GM18873 (cell line): ENCODE data around the gene DSCAM.

Experiments
- ATAC-seq: cut with Tn5 transposase; IDR thresholded peaks from one replicate; pipeline ENCODE4 v1.9.1; 2021; ENCODE audit warnings: mild to moderate bottlenecking, moderate library complexity, moderate number of reproducible peaks; ENCODE audit not compliant: unreplicated experiment, low FRiP score

Gene DSCAM

GRCh38 chr21:40620386-40621145, 226.4 kb downstream of the DSCAM start:
- ATAC-seq: no peak

GRCh38 chr21:40618191-40618973, 228.6 kb downstream of the DSCAM start:
- ATAC-seq: no peak

- ATAC-seq: no peak
Measured at GRCh38 chr21:40616377-40616704, 230.6 kb downstream of the DSCAM start.

- no peak for ATAC-seq
Measured at GRCh38 chr21:40615505-40616376, 231.2 kb downstream of the DSCAM start.

- ATAC-seq: no peak
Measured at GRCh38 chr21:40613546-40614030, 233.4 kb downstream of the DSCAM start.

GRCh38 chr21:40610345-40610744, 236.6 kb downstream of the DSCAM start:
- no peak for ATAC-seq

GRCh38 chr21:40606341-40606740, 240.6 kb downstream of the DSCAM start:
- ATAC-seq: no peak

- no peak for ATAC-seq
Measured at GRCh38 chr21:40605094-40605493, 241.9 kb downstream of the DSCAM start.

- no peak for ATAC-seq
Measured at GRCh38 chr21:40603774-40604173, 243.2 kb downstream of the DSCAM start.

- no peak for ATAC-seq
Measured at GRCh38 chr21:40602080-40602479, 244.9 kb downstream of the DSCAM start.

GRCh38 chr21:40595806-40596205, 251.2 kb downstream of the DSCAM start:
- ATAC-seq: no peak

GRCh38 chr21:40587736-40588346, 259.1 kb downstream of the DSCAM start:
- no peak for ATAC-seq

GRCh38 chr21:40586575-40586974, 260.4 kb downstream of the DSCAM start:
- ATAC-seq: no peak

- ATAC-seq: no peak
Measured at GRCh38 chr21:40577285-40578043, 269.5 kb downstream of the DSCAM start.

- ATAC-seq: no peak
Measured at GRCh38 chr21:40575976-40576375, 271.0 kb downstream of the DSCAM start.

GRCh38 chr21:40569357-40569756, 277.6 kb downstream of the DSCAM start:
- ATAC-seq: no peak

GRCh38 chr21:40568807-40569206, 278.2 kb downstream of the DSCAM start:
- no peak for ATAC-seq

GRCh38 chr21:40567501-40567900, 279.5 kb downstream of the DSCAM start:
- ATAC-seq: no peak

- no peak for ATAC-seq
Measured at GRCh38 chr21:40566486-40566885, 280.5 kb downstream of the DSCAM start.

GRCh38 chr21:40564318-40564717, 282.6 kb downstream of the DSCAM start:
- no peak for ATAC-seq
